Fibroblast of lung (primary cell): Measurements from ENCODE around the gene PPP2R1A. TPM values are rescaled to one million over a fixed set of nuclear protein-coding genes. Genes with fewer than 3 reads are reported as not detected.
A peak's percentile ranks its signal among the peaks of the same experiment; 100 is the strongest.

Experiments used
- DNase-seq, 2 donors: peaks; one replicate each; pipeline versions ENCODE4 v3.0.0 to v3.0.0-alpha.2; 2010; ENCODE audit warnings: low read depth in 2 of 2
- H2AFZ ChIP-seq: 2 replicates; pipeline ENCODE4 v1.5.1; 2012; ENCODE audit warnings: low read length, control low read depth, inconsistent platforms
- H3K27ac ChIP-seq: 2 replicates; pipeline ENCODE4 v1.5.1; 2011; ENCODE audit warnings: low read length, control low read depth; ENCODE audit not compliant: insufficient read depth
- H3K27me3 ChIP-seq: 2 replicates; pipeline ENCODE4 v1.5.1; 2011; ENCODE audit warnings: mild to moderate bottlenecking, low read length; ENCODE audit not compliant: control insufficient read depth, insufficient read depth
- H3K36me3 ChIP-seq: 2 replicates; pipeline ENCODE4 v1.5.1; 2011; ENCODE audit warnings: low read length; ENCODE audit not compliant: control insufficient read depth, insufficient read depth
- H3K4me1 ChIP-seq: 2 replicates; pipeline ENCODE4 v1.5.1; 2011; ENCODE audit warnings: low read length; ENCODE audit not compliant: control insufficient read depth, insufficient read depth; ENCODE audit errors: extremely low read depth
- H3K4me2 ChIP-seq: 2 replicates; pipeline ENCODE4 v1.5.1; 2011; ENCODE audit warnings: low read length, control low read depth; ENCODE audit not compliant: insufficient read depth; ENCODE audit errors: extremely low read depth
- H3K4me3 ChIP-seq, 4 experiments: fragments of 200-600 bp in 1 of 4; sonication (generic) in 1 of 4; replicated peaks in 1 of 4; 2 replicates each; pipeline ENCODE4 v1.5.1; 2011 to 2016; ENCODE audit warnings: low read length in 4 of 4, low read depth in 3 of 4, mild to moderate bottlenecking in 3 of 4, control low read depth in 2 of 4, inconsistent platforms in 1 of 4, mixed read lengths in 1 of 4; ENCODE audit not compliant: insufficient read depth in 1 of 4; ENCODE audit errors: control extremely low read depth in 1 of 4
- H3K79me2 ChIP-seq: 2 replicates; pipeline ENCODE4 v1.5.1; 2012; ENCODE audit warnings: mild to moderate bottlenecking, low read length, inconsistent platforms; ENCODE audit not compliant: control insufficient read depth, insufficient read depth
- H3K9ac ChIP-seq: 2 replicates; pipeline ENCODE4 v1.5.1; 2011; ENCODE audit warnings: mild to moderate bottlenecking, low read length, control low read depth; ENCODE audit not compliant: insufficient read depth
- H3K9me3 ChIP-seq: 2 replicates; pipeline ENCODE4 v1.5.1; 2012; ENCODE audit warnings: low read depth, low read length; ENCODE audit not compliant: control insufficient read depth, insufficient read depth
- H4K20me1 ChIP-seq: 2 replicates; pipeline ENCODE4 v1.5.1; 2011; ENCODE audit warnings: low read length; ENCODE audit not compliant: control insufficient read depth, insufficient read depth; ENCODE audit errors: extremely low read depth
- EZH2 ChIP-seq: IDR thresholded peaks from 2 replicates; pipeline ENCODE4 v1.5.1; 2012; ENCODE audit warnings: low read length, control low read depth, mild to moderate bottlenecking; ENCODE audit errors: missing control alignments
- polyA plus RNA-seq, 2 donors: library from polyadenylated mRNA; depleted of rRNA in 1 of 2; stranded (reverse) in 1 of 2; unstranded in 1 of 2; fragments of >200 nt; gene quantifications; 2 replicates each; pipeline ENCODE4 v1.2.1, GENCODE V29; 2011 to 2012; ENCODE audit warnings: missing spikeins in 1 of 2
- total RNA-seq: library from RNA; depleted of rRNA; stranded (reverse); fragments of >200 nt; gene quantifications from 2 replicates; pipeline ENCODE4 v1.2.1, GENCODE V29; 2014
- TF ChIP-seq, protein P1 (sequence below), 2 donors: IDR thresholded peaks in 1 of 2; conservative IDR thresholded peaks in 1 of 2; 1 replicate in 1 of 2; 2 replicates in 1 of 2; pipeline ENCODE4 v1.5.1; 2011 to 2012; ENCODE audit warnings: low read length in 2 of 2, control low read depth in 1 of 2, inconsistent platforms in 1 of 2, low read depth in 1 of 2, mild to moderate bottlenecking in 1 of 2

The PPP2R1A gene
- total and polyA plus RNA-seq, 2 donors (not counting 1 experiment from before 2014, with no cell fraction given) = 115 to 171 TPM

DNA sequence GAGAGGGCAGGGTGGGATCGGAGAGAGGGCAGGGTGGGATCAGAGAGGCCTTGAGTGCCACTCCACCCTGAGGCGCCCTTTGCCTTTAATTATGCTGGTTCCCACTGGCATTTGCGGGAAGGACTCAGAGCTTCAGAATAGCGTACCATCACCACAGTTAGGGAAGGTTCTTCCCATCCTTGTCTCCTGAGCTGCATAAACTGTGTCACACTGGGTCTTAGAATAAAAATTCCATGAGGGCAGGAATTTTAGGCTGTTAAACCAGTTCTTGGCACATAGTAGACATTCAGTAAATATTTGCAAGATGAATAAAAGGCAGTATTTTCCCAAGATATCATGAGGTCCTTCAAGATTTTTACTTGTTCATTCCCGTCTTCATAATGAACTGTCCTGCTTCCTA lies 24.4 kb downstream of the PPP2R1A start:
- H3K4me3 ChIP-seq = no peak overlapping the region

GRCh38 chr19:52216401-52216800 lies 26.5 kb downstream of the PPP2R1A start:
- Histone ChIP-seq H3K4me2 (no peak overlapping the region), H2AFZ (no peak overlapping the region), H3K27me3 (no peaks in the 10 kb centered on the region), H4K20me1 (no peaks in the 10 kb centered on the region), H3K36me3 (peaks cover 58% of the 10 kb centered on the region), H3K4me3 (no peak overlapping the region), H3K27ac (no peak overlapping the region), H3K9ac (no peak overlapping the region), H3K4me1 (no peaks in the 10 kb centered on the region), H3K79me2 (no peaks in the 10 kb centered on the region), H3K9me3 (no peaks in the 10 kb centered on the region)
- TF ChIP-seq, protein P1, sequence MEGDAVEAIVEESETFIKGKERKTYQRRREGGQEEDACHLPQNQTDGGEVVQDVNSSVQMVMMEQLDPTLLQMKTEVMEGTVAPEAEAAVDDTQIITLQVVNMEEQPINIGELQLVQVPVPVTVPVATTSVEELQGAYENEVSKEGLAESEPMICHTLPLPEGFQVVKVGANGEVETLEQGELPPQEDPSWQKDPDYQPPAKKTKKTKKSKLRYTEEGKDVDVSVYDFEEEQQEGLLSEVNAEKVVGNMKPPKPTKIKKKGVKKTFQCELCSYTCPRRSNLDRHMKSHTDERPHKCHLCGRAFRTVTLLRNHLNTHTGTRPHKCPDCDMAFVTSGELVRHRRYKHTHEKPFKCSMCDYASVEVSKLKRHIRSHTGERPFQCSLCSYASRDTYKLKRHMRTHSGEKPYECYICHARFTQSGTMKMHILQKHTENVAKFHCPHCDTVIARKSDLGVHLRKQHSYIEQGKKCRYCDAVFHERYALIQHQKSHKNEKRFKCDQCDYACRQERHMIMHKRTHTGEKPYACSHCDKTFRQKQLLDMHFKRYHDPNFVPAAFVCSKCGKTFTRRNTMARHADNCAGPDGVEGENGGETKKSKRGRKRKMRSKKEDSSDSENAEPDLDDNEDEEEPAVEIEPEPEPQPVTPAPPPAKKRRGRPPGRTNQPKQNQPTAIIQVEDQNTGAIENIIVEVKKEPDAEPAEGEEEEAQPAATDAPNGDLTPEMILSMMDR (conservative IDR thresholded peaks at IDR 0.05 in 1 of 2, IDR thresholded peaks at IDR 0.05 in 1 of 2; ENCODE audit: low read depth in 1 of 2, low read length in 2 of 2) = no peak
- no peak for TF ChIP-seq EZH2
- no peak for DNase-seq

More for the DNA sequence above, 24.4 kb downstream of the PPP2R1A start:
- no peak overlapping the region for H3K27ac ChIP-seq
- no peaks in the 10 kb centered on the region for H4K20me1 ChIP-seq
- no peak overlapping the region for H2AFZ ChIP-seq
- H3K9me3 ChIP-seq = no peaks in the 10 kb centered on the region
- H3K36me3 ChIP-seq = peaks cover 45% of the 10 kb centered on the region
- no peaks in the 10 kb centered on the region for H3K4me1 ChIP-seq
- H3K79me2 ChIP-seq = peaks cover 4% of the 10 kb centered on the region
- DNase-seq = peak in 1 of 2 donors; percentile 28
- TF ChIP-seq EZH2 = no peak
- TF ChIP-seq, protein P1 (conservative IDR thresholded peaks at IDR 0.05 in 1 of 2, IDR thresholded peaks at IDR 0.05 in 1 of 2; ENCODE audit: low read depth in 1 of 2, low read length in 2 of 2) = no peak
- H3K27me3 ChIP-seq = no peaks in the 10 kb centered on the region
- H3K9ac ChIP-seq = no peak overlapping the region
- H3K4me2 ChIP-seq = no peak overlapping the region

DNA sequence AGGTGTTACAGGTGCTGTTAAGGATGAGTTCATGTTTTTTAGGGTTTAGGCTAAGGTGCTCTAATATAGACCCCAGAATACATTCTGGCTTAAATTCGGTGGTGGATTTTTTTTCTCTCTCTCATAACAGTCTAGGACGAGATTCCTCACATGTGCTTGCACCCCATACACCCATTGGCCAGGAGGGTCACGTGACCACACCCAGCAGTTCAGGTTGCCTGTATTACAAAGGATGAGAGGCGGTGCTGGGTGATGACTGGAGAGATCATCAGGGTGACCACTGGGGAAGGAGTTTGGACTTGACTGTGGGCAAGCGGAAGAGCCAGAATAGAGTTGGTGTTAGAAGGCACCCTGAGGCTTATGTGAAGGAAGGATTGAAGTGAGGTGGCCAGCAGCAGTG lies 27.7 kb downstream of the PPP2R1A start:
- Histone ChIP-seq H3K27ac (no peak overlapping the region), H3K4me2 (no peak overlapping the region), H3K9me3 (no peaks in the 10 kb centered on the region), H3K4me3 (no peak overlapping the region), H3K36me3 (peaks cover 56% of the 10 kb centered on the region), H3K4me1 (no peaks in the 10 kb centered on the region), H2AFZ (no peak overlapping the region), H3K79me2 (no peaks in the 10 kb centered on the region), H3K27me3 (no peaks in the 10 kb centered on the region), H4K20me1 (no peaks in the 10 kb centered on the region), H3K9ac (no peak overlapping the region)
- no peak for DNase-seq
- TF ChIP-seq, protein P1 (conservative IDR thresholded peaks at IDR 0.05 in 1 of 2, IDR thresholded peaks at IDR 0.05 in 1 of 2; ENCODE audit: low read depth in 1 of 2, low read length in 2 of 2) = no peak
- no peak for TF ChIP-seq EZH2
